GM18858 (cell line): ENCODE measurements around the gene SELENOP.

Experiments
- ATAC-seq: cut with Tn5 transposase; IDR thresholded peaks from one replicate; pipeline ENCODE4 v1.9.1; 2021; ENCODE audit not compliant: unreplicated experiment

SELENOP gene

GRCh38 chr5:42798284-42799240, 13.1 kb downstream of the SELENOP start:
- no peak for ATAC-seq

- no peak for ATAC-seq
These were observed 20.5 kb downstream of the SELENOP start for GRCh38 chr5:42791151-42791550.

GRCh38 chr5:42787845-42788244, 23.8 kb downstream of the SELENOP start:
- ATAC-seq, result no peak

- no peak for ATAC-seq
These were observed 24.6 kb downstream of the SELENOP start for GRCh38 chr5:42787073-42787472.

- ATAC-seq, result no peak
These were observed 25.9 kb downstream of the SELENOP start for GRCh38 chr5:42785756-42786155.

GRCh38 chr5:42784132-42784531, 27.6 kb downstream of the SELENOP start:
- no peak for ATAC-seq

- no peak for ATAC-seq
These were observed 30.1 kb downstream of the SELENOP start for GRCh38 chr5:42781584-42781983.

GRCh38 chr5:42779083-42779482, 32.6 kb downstream of the SELENOP start:
- ATAC-seq, result peak; percentile 88

GRCh38 chr5:42772265-42772993, 39.3 kb downstream of the SELENOP start:
- no peak for ATAC-seq

GRCh38 chr5:42770003-42770402, 41.7 kb downstream of the SELENOP start:
- no peak for ATAC-seq

- no peak for ATAC-seq
These were observed 43.6 kb downstream of the SELENOP start for GRCh38 chr5:42768106-42768504.

- peak; percentile 60 for ATAC-seq
These were observed 44.1 kb downstream of the SELENOP start for GRCh38 chr5:42767491-42768105.

- no peak for ATAC-seq
These were observed 49.9 kb downstream of the SELENOP start for GRCh38 chr5:42761791-42762190.

- no peak for ATAC-seq
These were observed 51.3 kb downstream of the SELENOP start for GRCh38 chr5:42760426-42760825.

GRCh38 chr5:42759456-42759855, 52.2 kb downstream of the SELENOP start:
- ATAC-seq, result no peak

GRCh38 chr5:42756606-42757601, 54.8 kb downstream of the SELENOP start, which contains the start of gene CCDC152:
Gene CCDC152, plus strand, starts transcription at chr5:42756818. Its CDS starts 2,304 bp downstream, at chr5:42759122.
- ATAC-seq, result peak; percentile 76

GRCh38 chr5:42753099-42753498, 58.6 kb downstream of the SELENOP start:
- no peak for ATAC-seq

- no peak for ATAC-seq
These were observed 60.6 kb downstream of the SELENOP start for GRCh38 chr5:42751044-42751443.

GRCh38 chr5:42750507-42750906, 61.2 kb downstream of the SELENOP start:
- no peak for ATAC-seq
